ENCODE results near the gene SNX20.

Gene SNX20

GRCh38 chr16:50681021-50681885 lies at the start of gene SNX20:
SNX20 (minus strand) TSS chr16:50681312; CDS start chr16:50677526, 3,786 bp downstream.
- peak; percentile 82 for DNase-seq

DNA sequence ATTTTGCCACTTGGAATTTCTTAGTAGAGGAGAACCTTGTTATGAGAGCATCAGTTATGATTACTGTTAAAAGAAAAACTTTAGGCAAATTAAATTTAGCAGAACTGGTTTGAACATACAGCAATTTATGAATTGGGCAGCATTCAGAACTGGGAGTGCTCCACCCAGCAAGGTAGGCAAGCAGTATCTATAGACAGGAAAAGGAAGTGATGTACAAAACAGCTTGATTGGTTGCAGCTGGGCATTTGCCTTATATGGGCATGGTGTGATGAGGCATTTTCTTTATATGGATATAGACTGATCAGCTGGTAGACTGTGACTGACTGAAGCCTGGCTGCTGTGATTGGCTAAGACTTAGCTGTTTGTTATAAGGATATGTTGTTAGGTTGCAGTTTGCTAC lies 43.2 kb upstream of the SNX20 start:
- DNase-seq: no peak

DNA sequence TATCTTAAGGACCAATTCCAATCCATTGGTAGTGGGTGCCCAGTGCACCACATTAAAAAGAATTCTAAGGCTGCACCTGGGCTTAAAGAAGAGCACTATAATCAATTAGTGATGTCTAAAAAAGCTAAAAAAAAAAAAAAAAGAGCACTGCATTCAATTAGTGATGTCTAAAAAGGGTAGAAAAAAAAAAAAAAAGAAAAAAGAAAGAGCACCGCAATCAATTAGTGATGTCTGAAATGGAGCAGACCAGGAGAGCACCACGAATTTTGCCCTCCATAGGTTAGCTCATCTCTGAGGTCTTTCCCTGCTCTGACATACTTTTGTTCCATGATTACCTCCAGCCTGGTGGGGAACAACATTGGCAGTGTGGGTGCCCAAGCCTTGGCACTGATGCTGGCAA lies 41.8 kb upstream of the SNX20 start:
- no peak for DNase-seq

DNA sequence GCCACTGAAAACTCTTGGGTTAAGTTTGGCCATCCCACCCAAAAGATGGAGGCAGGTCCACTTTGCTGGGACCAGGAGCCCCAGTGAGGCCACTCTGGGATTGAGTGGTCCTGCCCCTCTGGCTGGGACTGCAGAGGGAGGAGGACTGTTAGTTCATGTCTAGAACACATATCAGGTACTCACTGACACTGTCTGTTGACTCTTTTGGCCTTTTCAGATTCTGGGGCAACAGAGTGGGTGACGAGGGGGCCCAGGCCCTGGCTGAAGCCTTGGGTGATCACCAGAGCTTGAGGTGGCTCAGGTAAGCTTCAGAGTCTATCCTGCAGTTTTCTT lies 41.3 kb upstream of the SNX20 start:
- DNase-seq: no peak

GRCh38 chr16:50721549-50722404 lies 40.7 kb upstream of the SNX20 start:
- DNase-seq: peak in 1 of 2 donors; percentile 34

- DNase-seq: peak in 1 of 2 donors; percentile 33
Measured at GRCh38 chr16:50719401-50720337, 38.6 kb upstream of the SNX20 start.

GRCh38 chr16:50718761-50719400 lies 37.8 kb upstream of the SNX20 start:
- no peak for DNase-seq

DNA sequence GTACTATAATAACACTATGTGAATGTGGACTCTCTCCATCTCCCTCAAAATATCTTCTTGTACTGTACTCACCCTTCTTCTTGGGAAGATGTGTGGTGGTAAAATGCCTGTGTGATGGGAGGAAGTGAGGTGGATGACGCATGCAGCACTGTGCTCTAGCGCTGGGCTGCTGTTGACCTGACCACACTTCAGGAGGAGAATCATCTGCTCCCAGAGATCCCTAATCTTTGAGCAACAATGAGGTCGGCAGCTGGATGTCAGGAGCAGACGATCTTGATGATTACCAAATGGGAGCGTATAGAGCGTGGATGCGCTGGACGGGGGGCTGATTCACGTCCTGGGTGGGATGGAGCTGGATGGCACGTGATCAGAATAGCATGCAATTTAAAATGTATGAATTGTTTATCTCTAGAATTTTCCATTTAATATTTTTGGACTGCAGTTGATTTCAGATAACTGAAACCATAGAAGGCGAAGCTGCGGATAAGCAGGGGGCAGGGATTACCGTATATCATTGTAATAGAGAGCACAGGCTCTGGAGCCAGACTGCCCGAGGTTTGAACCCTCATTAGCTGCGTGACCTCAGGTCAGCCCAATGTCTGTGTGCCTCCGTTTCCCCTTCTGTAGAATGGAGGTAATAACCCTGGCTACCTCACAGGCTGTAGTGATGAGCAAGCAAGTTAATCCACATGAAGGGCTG lies 37.1 kb upstream of the SNX20 start:
- no peak for DNase-seq

DNA sequence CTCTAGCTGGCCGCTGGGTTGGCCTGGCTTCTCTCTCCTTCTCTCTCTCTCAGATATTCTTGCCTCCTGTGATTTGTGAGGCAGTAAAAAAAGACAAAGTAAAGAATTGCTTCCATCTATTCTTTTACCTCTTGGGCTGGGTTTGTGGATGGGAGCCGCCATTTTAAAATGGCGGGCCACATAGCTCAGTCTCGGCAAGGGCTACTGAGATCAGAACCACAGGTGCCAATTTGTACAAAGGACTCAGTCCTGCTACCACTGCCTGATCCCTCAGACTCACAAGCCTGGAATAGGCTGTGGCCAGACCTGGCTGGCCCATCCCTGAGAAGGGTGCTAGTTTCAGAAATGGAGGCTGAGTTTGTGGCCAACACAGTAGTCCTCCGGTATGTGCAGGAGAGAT lies 36.4 kb upstream of the SNX20 start:
- DNase-seq: no peak

- no peak for DNase-seq
Measured at GRCh38 chr16:50717091-50717490, 36.0 kb upstream of the SNX20 start.

GRCh38 chr16:50712956-50713355 lies 31.8 kb upstream of the SNX20 start:
- no peak for DNase-seq

DNA sequence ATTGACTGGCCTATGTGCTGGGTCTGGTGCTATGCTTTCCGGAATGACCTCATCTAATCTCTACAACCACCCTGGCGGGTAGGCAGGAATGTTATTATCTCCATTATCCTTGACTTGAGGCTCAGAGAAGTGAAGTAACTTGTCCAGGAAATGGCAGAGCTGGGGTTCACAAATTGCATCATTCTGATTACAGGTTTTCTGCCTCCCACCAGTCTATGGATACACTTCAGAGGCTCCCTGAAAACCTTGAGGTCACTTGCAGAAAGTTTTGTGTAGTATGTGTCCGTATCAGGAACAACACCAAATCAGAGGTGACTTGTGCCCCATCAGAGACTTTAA lies 31.4 kb upstream of the SNX20 start:
- no peak for DNase-seq

- no peak for DNase-seq
Measured at GRCh38 chr16:50711862-50712559, 30.9 kb upstream of the SNX20 start.

- no peak for DNase-seq
Measured at GRCh38 chr16:50711040-50711439, 29.9 kb upstream of the SNX20 start.

DNA sequence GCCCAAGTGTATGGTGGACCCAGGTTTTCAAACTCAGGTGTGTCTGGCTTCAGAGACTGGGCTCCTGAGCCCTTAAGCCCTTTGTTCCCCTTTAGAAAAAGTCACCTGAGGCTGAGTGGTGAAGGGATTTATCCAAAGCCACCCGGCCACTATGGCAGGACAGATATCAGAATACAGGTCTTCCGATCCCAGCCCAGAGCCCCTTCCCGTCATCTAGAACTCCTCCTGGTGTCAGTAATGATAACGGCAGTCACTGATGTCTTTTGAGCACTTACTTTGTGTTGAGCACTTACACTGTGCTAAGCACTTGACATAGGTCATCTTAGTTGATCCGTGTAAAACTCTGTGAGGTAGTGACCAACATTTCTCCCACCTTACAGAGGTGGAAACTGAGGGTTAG lies 28.9 kb upstream of the SNX20 start:
- DNase-seq: no peak

DNA sequence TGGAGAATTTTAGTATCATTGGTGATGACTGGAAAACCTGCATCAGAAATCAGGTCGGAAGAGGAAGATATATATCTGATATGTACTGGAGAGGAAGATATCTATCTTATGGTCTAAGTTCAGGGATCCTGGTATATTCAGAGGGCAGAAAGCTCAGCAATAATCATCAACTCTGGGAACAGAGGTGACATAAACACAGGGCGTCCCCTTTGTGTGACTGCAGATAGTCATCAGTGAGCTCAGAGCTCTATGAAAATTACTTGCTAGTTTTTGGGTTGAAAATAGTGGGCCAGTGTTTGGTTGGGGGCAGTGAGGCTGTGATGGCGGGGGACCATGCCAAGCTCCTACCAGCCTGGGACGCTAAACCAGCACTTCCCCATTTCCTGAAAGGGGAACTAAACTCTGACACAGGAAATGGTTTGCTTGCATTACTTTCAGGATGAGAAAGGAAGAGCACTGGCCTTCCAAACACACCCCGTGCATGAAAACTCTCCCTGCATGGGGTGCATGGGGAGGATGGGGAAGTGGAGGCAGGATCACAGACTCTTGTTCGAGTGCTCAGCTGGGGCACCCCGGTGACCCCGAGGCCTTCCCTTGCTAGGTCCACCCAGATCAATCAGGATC lies 28.1 kb upstream of the SNX20 start:
- DNase-seq: peak in 1 of 2 donors; percentile 40

- DNase-seq: peak in 1 of 2 donors; percentile 26
Measured at GRCh38 chr16:50708373-50709060, 27.4 kb upstream of the SNX20 start.

DNA sequence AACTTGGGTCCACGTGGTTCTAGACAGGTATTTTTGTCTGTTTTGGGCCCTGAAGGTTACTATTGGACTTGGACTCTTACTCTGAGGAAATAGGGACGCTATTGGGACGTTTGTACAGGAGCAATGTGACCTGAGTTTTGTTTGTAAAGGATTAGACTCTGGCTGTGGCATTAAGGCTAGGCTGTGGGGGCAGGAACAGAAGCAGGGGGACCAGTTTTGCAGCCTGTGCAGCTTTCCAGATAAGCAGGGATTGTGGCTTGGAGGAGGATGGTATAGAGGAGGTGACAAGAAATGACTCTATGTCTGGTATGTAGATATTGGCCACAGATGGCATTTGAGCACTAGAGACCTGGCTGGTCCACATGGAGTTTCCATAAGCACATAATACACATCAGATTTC lies 25.1 kb upstream of the SNX20 start:
- no peak for DNase-seq

DNA sequence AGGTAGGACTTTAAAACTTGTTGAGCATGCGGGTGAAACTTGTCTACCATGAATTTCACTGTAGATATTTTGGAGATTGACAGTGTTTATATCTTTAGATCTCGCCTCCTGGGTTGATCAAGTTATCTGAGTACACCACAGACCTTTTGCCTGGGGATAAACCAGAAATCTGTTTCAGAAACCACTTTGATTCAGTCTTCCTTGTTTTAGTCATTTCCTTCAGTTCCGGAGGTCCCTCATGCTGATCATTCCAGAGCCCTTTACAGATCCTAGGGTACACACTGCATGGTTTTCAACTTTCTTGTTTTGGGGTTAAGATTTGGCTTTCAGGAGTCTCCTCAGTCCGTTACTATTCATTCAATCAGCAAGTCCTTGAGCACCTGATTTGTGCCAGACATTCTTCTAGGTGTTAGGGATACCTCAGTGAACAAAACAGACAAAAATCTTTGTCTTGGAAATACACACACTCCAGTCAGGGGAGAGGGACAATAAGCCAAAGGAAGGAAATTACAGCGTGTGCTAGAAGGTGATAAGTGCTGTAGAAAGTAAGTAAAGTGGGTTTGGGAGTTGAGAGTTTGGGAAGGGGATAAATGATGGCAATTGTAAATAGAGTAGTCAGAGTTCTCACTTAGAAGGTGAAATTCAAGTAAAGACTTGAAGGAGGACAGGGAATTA lies 24.5 kb upstream of the SNX20 start:
- no peak for DNase-seq

DNA sequence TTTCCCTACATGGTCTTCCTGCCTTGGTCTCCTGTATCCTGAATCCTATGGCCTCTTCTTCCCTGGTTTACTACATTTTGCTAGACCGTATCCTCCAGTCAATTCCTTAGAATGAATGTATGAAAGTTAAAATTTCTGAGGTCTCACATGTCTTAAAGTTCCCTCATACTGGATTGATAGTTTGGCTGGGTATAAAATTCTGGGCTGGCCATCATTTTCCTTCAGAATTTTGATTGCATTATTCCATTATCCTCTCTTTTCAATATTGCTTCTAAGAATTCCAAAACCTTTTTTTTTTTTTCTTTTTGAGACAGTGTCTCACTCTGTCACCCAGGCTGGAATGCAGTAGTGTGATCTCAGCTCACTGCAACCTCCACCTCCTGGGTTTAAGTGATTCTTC lies 23.1 kb upstream of the SNX20 start:
- no peak for DNase-seq

All from CD4-positive, alpha-beta T cell treated with Interleukin-1 beta for 1 hour (primary cell).